ENCODE measurements around the gene PRKN. TPM values are rescaled to one million over a fixed set of nuclear protein-coding genes. Genes with fewer than 3 reads are reported as not detected.

Gene PRKN
- total RNA-seq, 1 experiment from 2014 or later, result 2.0 TPM

DNA sequence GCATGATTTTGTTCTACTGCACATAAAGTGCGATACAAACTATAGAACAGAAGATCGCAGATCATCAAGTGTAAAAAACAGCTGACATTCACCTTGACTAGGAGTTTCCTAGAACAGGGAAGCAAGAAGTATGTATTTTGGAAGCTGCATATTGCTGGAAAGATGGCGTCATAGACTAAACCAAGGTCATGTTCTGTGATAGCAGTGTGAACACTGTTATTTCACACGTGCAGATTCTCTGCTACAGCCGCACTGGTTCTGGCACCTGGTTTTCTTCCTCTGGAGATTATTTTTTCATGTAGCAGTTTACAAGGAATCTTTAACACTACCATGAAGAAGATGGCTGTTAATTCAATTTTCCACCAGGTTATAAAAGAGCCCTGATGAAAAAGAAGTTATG, 681.2 kb downstream of the PRKN start:
- no peaks in the 10 kb centered on the region for H3K4me1 ChIP-seq (ENCODE audit: insufficient read depth, low read length)
- no peak overlapping the region for H2BK5ac ChIP-seq (ENCODE audit: insufficient read length, low read length)
- no peak overlapping the region for H2AFZ ChIP-seq (ENCODE audit: low read length)
- no peak overlapping the region for H2AK5ac ChIP-seq (ENCODE audit: insufficient read length, low read length)
- peaks cover 3 to 4% of the 10 kb centered on the region in 2 experiments; a peak in 3 of 4 replicates for H3K4me1 Mint-ChIP-seq
- H3K23me2 ChIP-seq (ENCODE audit: insufficient read length, low read depth, low read length, poor library complexity, severe bottlenecking), result no peaks in the 10 kb centered on the region
- no peak overlapping the region for H3K4me3 Mint-ChIP-seq
- H3K27ac ChIP-seq (ENCODE audit: insufficient read length, low read depth, low read length), result no peak overlapping the region
- H3K79me2 ChIP-seq (ENCODE audit: insufficient read depth, low read length), result no peaks in the 10 kb centered on the region
- H3K23ac ChIP-seq (ENCODE audit: insufficient read length, low read depth, low read length), result no peak overlapping the region
- no peak overlapping the region for H3T11ph ChIP-seq (ENCODE audit: low read length)
- TF ChIP-seq, protein P1, sequence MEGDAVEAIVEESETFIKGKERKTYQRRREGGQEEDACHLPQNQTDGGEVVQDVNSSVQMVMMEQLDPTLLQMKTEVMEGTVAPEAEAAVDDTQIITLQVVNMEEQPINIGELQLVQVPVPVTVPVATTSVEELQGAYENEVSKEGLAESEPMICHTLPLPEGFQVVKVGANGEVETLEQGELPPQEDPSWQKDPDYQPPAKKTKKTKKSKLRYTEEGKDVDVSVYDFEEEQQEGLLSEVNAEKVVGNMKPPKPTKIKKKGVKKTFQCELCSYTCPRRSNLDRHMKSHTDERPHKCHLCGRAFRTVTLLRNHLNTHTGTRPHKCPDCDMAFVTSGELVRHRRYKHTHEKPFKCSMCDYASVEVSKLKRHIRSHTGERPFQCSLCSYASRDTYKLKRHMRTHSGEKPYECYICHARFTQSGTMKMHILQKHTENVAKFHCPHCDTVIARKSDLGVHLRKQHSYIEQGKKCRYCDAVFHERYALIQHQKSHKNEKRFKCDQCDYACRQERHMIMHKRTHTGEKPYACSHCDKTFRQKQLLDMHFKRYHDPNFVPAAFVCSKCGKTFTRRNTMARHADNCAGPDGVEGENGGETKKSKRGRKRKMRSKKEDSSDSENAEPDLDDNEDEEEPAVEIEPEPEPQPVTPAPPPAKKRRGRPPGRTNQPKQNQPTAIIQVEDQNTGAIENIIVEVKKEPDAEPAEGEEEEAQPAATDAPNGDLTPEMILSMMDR (conservative IDR thresholded peaks at IDR 0.05), result no peak
- no peak overlapping the region for H2BK15ac ChIP-seq (ENCODE audit: low read depth, low read length)
- H3K9ac ChIP-seq (ENCODE audit: extremely low read depth, insufficient read length, low read length), result no peak overlapping the region
- no peak overlapping the region for H3K18ac ChIP-seq (ENCODE audit: insufficient read length, low read depth, low read length)
- H4K20me1 ChIP-seq (ENCODE audit: control insufficient read depth, insufficient read depth, insufficient read length), result no peaks in the 10 kb centered on the region
- WGBS (ENCODE audit: extremely low coverage, insufficient read length, low lambda C conversion rate), result no CpG with 5 or more reads among the region's 5 CpGs
- H3K36me3 Mint-ChIP-seq (ENCODE audit: insufficient read depth in 1 of 3, low read depth in 3 of 3), result no peaks in the 10 kb centered on the region; a peak in 1 of 7 replicates
- H3K79me1 ChIP-seq (ENCODE audit: insufficient read depth, low read depth, low read length, poor library complexity, severe bottlenecking), result no peaks in the 10 kb centered on the region
- H3K4me2 ChIP-seq (ENCODE audit: insufficient read depth, insufficient read length, low read length), result no peak overlapping the region
- no peak overlapping the region for H4K91ac ChIP-seq (ENCODE audit: insufficient read length, low read depth, low read length)
- no peak overlapping the region for H2BK12ac ChIP-seq (ENCODE audit: insufficient read length, low read depth, low read length)
- H3K14ac ChIP-seq (ENCODE audit: insufficient read depth, low read length), result no peak overlapping the region
- no peaks in the 10 kb centered on the region for H3K27me3 ChIP-seq (ENCODE audit: insufficient read depth, low read length)
- H3K27ac Mint-ChIP-seq, result no peak overlapping the region
- H3K56ac ChIP-seq (ENCODE audit: insufficient read length, low read depth, low read length), result no peak overlapping the region
- no peak overlapping the region for H3K4ac ChIP-seq (ENCODE audit: low read depth, low read length)
- H3K9me3 ChIP-seq (ENCODE audit: control insufficient read depth, low read depth, low read length), result no peaks in the 10 kb centered on the region
- H2BK120ac ChIP-seq (ENCODE audit: low read depth, low read length, poor library complexity, severe bottlenecking), result no peak overlapping the region
- H3K27me3 Mint-ChIP-seq (ENCODE audit: low read depth), result no peaks in the 10 kb centered on the region
- DNase-seq, result no peak
- H3K9me3 Mint-ChIP-seq, result no peaks in the 10 kb centered on the region; a peak in 2 of 5 replicates
- no peak overlapping the region for H2BK20ac ChIP-seq (ENCODE audit: low read depth, low read length, poor library complexity, severe bottlenecking)
- H4K8ac ChIP-seq (replicated peaks; ENCODE audit: insufficient read length, low read depth, low read length), result no peak overlapping the region
- H4K5ac ChIP-seq (ENCODE audit: insufficient read length, low read depth, low read length), result no peak overlapping the region
